GM21390 (cell line): Measurements from ENCODE around the gene ELMOD3.
"Not testable (repeated sequence)": the region's sequence is repeated elsewhere in the genome, so short reads cannot be mapped to it uniquely, and the experiment has no call there.

ENCODE experiments used
- ATAC-seq: cut with Tn5 transposase; IDR thresholded peaks from one replicate; pipeline ENCODE4 v1.9.1; 2021; ENCODE audit not compliant: unreplicated experiment

Gene ELMOD3

DNA sequence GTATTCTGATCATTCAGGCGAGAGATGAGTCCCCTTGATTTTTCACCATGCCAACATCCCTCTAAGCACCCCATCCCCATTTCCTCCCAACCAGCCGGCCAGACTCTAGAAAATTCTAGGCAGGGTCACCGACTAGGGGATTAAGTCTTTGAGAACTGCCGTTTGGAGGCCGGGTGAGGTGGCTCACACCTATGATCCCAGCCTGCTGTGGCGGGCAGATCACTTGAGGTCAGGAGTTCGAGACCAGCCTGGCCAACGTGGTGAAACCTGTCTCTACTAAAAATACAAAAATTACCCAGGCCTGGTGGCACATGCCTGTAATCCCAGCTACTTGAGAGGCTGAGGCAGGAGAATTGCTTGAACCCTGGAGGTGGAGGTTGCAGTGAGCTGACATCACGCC lies 85.0 kb downstream of the ELMOD3 start:
- not testable (repeated sequence) for ATAC-seq

DNA sequence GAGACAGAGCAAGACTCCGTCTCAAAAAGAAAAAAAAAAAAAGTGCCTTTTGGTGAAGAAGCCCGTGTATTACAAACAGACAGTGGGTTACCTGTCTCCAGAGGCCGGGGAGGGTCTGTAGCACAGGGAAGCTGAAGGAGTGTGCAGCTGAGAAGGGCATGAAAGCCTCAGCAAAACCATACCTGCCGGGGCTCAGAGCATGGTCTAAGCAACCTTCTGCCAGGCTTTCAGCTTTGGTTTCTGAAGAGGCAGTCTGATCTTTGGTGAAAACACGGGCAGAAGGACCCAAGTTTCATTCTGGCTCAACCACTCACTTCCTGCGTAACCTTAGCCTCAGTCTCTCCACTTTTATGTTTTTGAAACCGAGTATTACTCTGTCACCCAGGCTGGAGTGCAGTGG lies 85.4 kb downstream of the ELMOD3 start:
- no peak for ATAC-seq

DNA sequence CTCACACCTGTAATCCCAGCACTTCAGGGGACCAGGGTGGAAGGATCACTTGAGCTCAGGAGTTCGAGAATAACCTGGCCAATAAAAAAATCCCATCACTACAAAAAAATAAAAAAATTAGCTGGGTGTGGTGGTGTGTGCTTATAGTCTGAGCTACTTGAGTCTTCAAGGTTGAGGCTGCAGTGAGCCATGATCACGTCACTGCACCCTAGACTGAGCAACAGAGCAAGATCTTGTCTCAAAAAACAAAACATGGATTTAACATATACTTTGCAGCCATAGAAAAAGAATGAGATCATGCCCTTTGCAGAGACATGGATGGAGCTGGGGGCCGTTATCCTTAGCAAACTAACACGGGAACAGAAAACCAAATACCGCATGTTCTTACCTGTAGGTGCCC lies 86.2 kb downstream of the ELMOD3 start:
- ATAC-seq = no peak
